ENCODE data around the gene RAB3A.

DNA sequence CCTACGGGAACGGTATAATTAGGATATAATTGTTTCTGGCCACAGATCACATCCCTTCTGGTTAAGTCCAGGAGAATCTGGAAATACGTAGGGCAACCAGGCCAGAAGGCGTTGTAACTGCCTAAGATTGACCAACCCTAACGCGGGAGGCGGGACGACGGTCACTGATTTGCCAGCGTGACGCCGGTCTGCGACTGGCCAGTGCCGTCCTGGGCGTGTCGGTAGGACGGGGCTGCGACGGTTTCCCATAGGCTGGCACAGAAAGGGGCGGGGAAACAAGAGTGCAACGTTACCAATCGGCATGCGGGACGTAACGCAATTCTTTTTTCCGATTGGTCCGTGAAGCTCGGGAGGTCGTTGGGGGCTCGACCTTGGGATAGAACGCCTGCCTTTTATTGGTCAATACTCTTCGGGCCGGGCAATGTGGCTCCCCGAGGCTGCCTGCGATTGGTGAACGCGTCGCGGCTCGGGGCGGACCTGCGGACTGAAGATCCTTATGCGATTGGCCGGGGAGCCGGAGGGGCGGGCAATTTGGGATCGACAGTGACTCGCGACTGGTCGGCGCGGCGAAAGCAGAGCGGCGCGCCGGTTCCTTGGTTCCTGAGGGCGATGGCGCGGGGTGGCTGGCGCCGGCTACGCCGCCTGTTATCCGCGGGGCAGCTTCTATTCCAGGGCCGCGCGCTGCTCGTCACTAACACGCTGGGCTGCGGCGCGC, 11.0 kb downstream of the RAB3A start, which contains the start of gene MPV17L2:
- TF ChIP-seq, protein P1, sequence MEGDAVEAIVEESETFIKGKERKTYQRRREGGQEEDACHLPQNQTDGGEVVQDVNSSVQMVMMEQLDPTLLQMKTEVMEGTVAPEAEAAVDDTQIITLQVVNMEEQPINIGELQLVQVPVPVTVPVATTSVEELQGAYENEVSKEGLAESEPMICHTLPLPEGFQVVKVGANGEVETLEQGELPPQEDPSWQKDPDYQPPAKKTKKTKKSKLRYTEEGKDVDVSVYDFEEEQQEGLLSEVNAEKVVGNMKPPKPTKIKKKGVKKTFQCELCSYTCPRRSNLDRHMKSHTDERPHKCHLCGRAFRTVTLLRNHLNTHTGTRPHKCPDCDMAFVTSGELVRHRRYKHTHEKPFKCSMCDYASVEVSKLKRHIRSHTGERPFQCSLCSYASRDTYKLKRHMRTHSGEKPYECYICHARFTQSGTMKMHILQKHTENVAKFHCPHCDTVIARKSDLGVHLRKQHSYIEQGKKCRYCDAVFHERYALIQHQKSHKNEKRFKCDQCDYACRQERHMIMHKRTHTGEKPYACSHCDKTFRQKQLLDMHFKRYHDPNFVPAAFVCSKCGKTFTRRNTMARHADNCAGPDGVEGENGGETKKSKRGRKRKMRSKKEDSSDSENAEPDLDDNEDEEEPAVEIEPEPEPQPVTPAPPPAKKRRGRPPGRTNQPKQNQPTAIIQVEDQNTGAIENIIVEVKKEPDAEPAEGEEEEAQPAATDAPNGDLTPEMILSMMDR (IDR thresholded peaks at IDR 0.05), result no peak
- peak in 1 of 2 donors; percentile 89 for TF ChIP-seq POLR2A (IDR thresholded peaks at IDR 0.05)

All from vagina (tissue), 2 donors.